ENCODE data around the gene CD300LG. TPM values are rescaled to one million over a fixed set of nuclear protein-coding genes. Genes with fewer than 3 reads are reported as not detected.

Gene CD300LG
- total and polyA plus RNA-seq, 4 experiments from 2014 or later = not detected

Other genes starting within 250 kb of the CD300LG start
- 1 to 10 TPM; 1.7 to 2.1 TPM for gene MEOX1, start 185.3 kb upstream of the CD300LG start, total RNA-seq
- gene MEOX1, start 185.3 kb upstream of the CD300LG start, polyA plus RNA-seq = 1 to 10 TPM; 5.1 to 8.4 TPM
- not detected for gene SOST, start 88.4 kb upstream of the CD300LG start, total RNA-seq
- gene SOST, start 88.4 kb upstream of the CD300LG start, polyA plus RNA-seq = not detected
- gene DUSP3, start 68.2 kb upstream of the CD300LG start, total RNA-seq = 10 to 100 TPM; 10.3 to 13.1 TPM
- gene DUSP3, start 68.2 kb upstream of the CD300LG start, polyA plus RNA-seq = 1 to 10 TPM; 5.8 to 7.9 TPM
- gene CFAP97D1, start 66.7 kb upstream of the CD300LG start, total RNA-seq = not detected
- not detected for gene CFAP97D1, start 66.7 kb upstream of the CD300LG start, polyA plus RNA-seq
- under 1 TPM in 1 of 2 experiments, not detected in 1; 0.32 TPM for gene MPP3, start 14.0 kb upstream of the CD300LG start, total RNA-seq
- gene MPP3, start 14.0 kb upstream of the CD300LG start, polyA plus RNA-seq = under 1 TPM in 1 of 2 donors, not detected in 1; 0.30 TPM
- gene MPP2, start 60.4 kb downstream of the CD300LG start, total RNA-seq = 1 to 10 TPM; 2.1 to 3.0 TPM
- gene MPP2, start 60.4 kb downstream of the CD300LG start, polyA plus RNA-seq = 1 to 10 TPM in 1 of 2 donors, under 1 TPM in 1; 0.10 to 1.0 TPM
- gene PPY, start 95.3 kb downstream of the CD300LG start, total RNA-seq = not detected
- not detected for gene PPY, start 95.3 kb downstream of the CD300LG start, polyA plus RNA-seq
- not detected for gene PYY, start 106.8 kb downstream of the CD300LG start, total RNA-seq
- gene PYY, start 106.8 kb downstream of the CD300LG start, polyA plus RNA-seq = not detected
- 1 to 10 TPM; 2.7 to 3.2 TPM for gene NAGS, start 157.4 kb downstream of the CD300LG start, total RNA-seq
- gene NAGS, start 157.4 kb downstream of the CD300LG start, polyA plus RNA-seq = 1 to 10 TPM in 1 of 2 donors, under 1 TPM in 1; 0.45 to 1.7 TPM
- 10 to 100 TPM; 27.3 to 30.0 TPM for gene TMEM101, start 167.8 kb downstream of the CD300LG start, total RNA-seq
- gene TMEM101, start 167.8 kb downstream of the CD300LG start, polyA plus RNA-seq = 10 to 100 TPM; 22.7 to 33.6 TPM
- gene LSM12, start 219.5 kb downstream of the CD300LG start, total RNA-seq = 10 to 100 TPM; 35.3 to 37.4 TPM
- 10 to 100 TPM; 55.6 to 74.0 TPM for gene LSM12, start 219.5 kb downstream of the CD300LG start, polyA plus RNA-seq
- 10 to 100 TPM; 10.6 to 11.8 TPM for gene G6PC3, start 223.6 kb downstream of the CD300LG start, total RNA-seq
- gene G6PC3, start 223.6 kb downstream of the CD300LG start, polyA plus RNA-seq = 10 to 100 TPM; 15.6 to 17.9 TPM